Small intestine (tissue), 7 donors: ENCODE data around the gene PAK6. TPM values are rescaled to one million over a fixed set of nuclear protein-coding genes. Genes with fewer than 3 reads are reported as not detected.

Experiments
- DNase-seq, 2 donors: peaks; one replicate each; pipeline versions ENCODE4 v3.0.0 to v3.0.0-alpha.2; 2013
- FAIRE-seq: peaks from 2 replicates; lab custom pipeline; 2012; peaks lifted over from hg19 to GRCh38; lab: Jason Lieb, UNC
- H3K27ac ChIP-seq, 3 donors: one replicate each; pipeline ENCODE4 v1.5.1; 2013; ENCODE audit warnings: low read length in 2 of 3, mild to moderate bottlenecking in 2 of 3, control low read depth in 1 of 3, inconsistent platforms in 1 of 3, low read depth in 1 of 3, moderate library complexity in 1 of 3
- H3K27me3 ChIP-seq, 3 donors: one replicate each; pipeline ENCODE4 v1.6.1; 2013; ENCODE audit warnings: low read length in 3 of 3, inconsistent platforms in 1 of 3; ENCODE audit not compliant: control insufficient read depth in 3 of 3, insufficient read depth in 3 of 3
- H3K36me3 ChIP-seq, 3 donors: one replicate each; pipeline ENCODE4 v1.6.1; 2013; ENCODE audit warnings: low read length in 3 of 3, inconsistent platforms in 1 of 3, low read depth in 1 of 3, mild to moderate bottlenecking in 1 of 3, moderate library complexity in 1 of 3; ENCODE audit not compliant: control insufficient read depth in 3 of 3, insufficient read depth in 2 of 3
- H3K4me1 ChIP-seq, 3 donors: one replicate each; pipeline ENCODE4 v1.6.1; 2013; ENCODE audit warnings: low read length in 2 of 3, inconsistent platforms in 1 of 3, low read depth in 1 of 3, mild to moderate bottlenecking in 1 of 3, moderate library complexity in 1 of 3; ENCODE audit not compliant: control insufficient read depth in 3 of 3, insufficient read depth in 2 of 3
- H3K4me3 ChIP-seq, 3 donors: one replicate each; pipeline ENCODE4 v1.5.1; 2013; ENCODE audit warnings: low read length in 3 of 3, control low read depth in 1 of 3, inconsistent platforms in 1 of 3, low read depth in 1 of 3, mild to moderate bottlenecking in 1 of 3, moderate library complexity in 1 of 3
- H3K9me3 ChIP-seq, 2 donors: one replicate each; pipeline ENCODE4 v1.6.1; 2013; ENCODE audit warnings: low read depth in 1 of 2, low read length in 1 of 2; ENCODE audit not compliant: control insufficient read depth in 2 of 2, insufficient read depth in 1 of 2
- WGBS, 3 donors: extraction: QIAGEN DNeasy Blood & Tissue Kit; methylation state at CpG; one replicate each; pipeline ENCODE4 v1.1.7; 2013; 5-methylcytosine and 5-hydroxymethylcytosine counted together
- polyA plus RNA-seq, 4 donors: library from polyadenylated mRNA; stranded (reverse) in 3 of 4; unstranded in 1 of 4; fragments of 200-250 nt in 3 of 4; fragments of 120-200 nt in 1 of 4; gene quantifications; one replicate each; pipeline versions ENCODE4 v1.2.1 to v1.2.3, GENCODE V29; 2013
- donor health status: healthy with polysubstance abuse.
- donor health status: control.
- donor health status: control.
- donor health status: Bipolar disorder and iron deficiency.
- donor health status: healthy.

PAK6 gene
- polyA plus RNA-seq, 4 donors = 0.67 to 16.4 (median 2.9) TPM

GRCh38 chr15:40250304-40250656 is 11.4 kb downstream of the PAK6 start:
- WGBS, 3 donors = 85 to 92% (median 92%) methylated on average over 8 of the region's 8 CpGs
- Histone ChIP-seq H3K36me3 (peaks cover 0 to 8% (median 0%) of the 10 kb centered on the region in 3 donors), H3K27me3 (peaks cover 0 to 18% (median 0%) of the 10 kb centered on the region in 3 donors), H3K27ac (no peak overlapping the region), H3K4me1 (peaks cover 0 to 44% (median 0%) of the 10 kb centered on the region in 3 donors), H3K4me3 (no peak overlapping the region), H3K9me3 (no peaks in the 10 kb centered on the region)
- FAIRE-seq (no peak), DNase-seq (no peak)

GRCh38 chr15:40250771-40251483 is 12.1 kb downstream of the PAK6 start:
- DNase-seq (no peak), FAIRE-seq (no peak)
- H3K27ac ChIP-seq = no peak overlapping the region
- peaks cover 0 to 38% (median 0%) of the 10 kb centered on the region in 3 donors for H3K4me1 ChIP-seq
- no peak overlapping the region for H3K4me3 ChIP-seq
- no peaks in the 10 kb centered on the region for H3K9me3 ChIP-seq
- WGBS, 3 donors = 84 to 88% (median 88%) methylated on average over 13 of the region's 13 CpGs
- peaks cover 0 to 14% (median 0%) of the 10 kb centered on the region in 3 donors for H3K36me3 ChIP-seq
- peaks cover 0 to 18% (median 0%) of the 10 kb centered on the region in 3 donors for H3K27me3 ChIP-seq

GRCh38 chr15:40251486-40252140 is 12.8 kb downstream of the PAK6 start:
- H3K36me3 ChIP-seq = peaks cover 0 to 20% (median 0%) of the 10 kb centered on the region in 3 donors
- peak overlapping the region in 1 of 3 donors; percentile 66 for H3K4me3 ChIP-seq
- no peaks in the 10 kb centered on the region for H3K9me3 ChIP-seq
- 81 to 87% (median 86%) methylated on average over 10 of the region's 10 CpGs for WGBS, 3 donors
- peaks cover 0 to 18% (median 0%) of the 10 kb centered on the region in 3 donors for H3K27me3 ChIP-seq
- peak overlapping the region in 1 of 3 donors; percentile 48 for H3K27ac ChIP-seq
- H3K4me1 ChIP-seq = peaks cover 0 to 31% (median 0%) of the 10 kb centered on the region in 3 donors
- FAIRE-seq = no peak
- DNase-seq = peak in 1 of 2 donors; percentile 46

GRCh38 chr15:40252141-40252437 is 13.2 kb downstream of the PAK6 start:
- H3K9me3 ChIP-seq = no peaks in the 10 kb centered on the region
- peaks cover 0 to 25% (median 0%) of the 10 kb centered on the region in 3 donors for H3K36me3 ChIP-seq
- peak overlapping the region in 2 of 3 donors; percentile 66 to 68 for H3K4me3 ChIP-seq
- WGBS, 3 donors = 25 to 45% (median 36%) methylated on average over 27 of the region's 27 CpGs
- DNase-seq = no peak
- H3K27me3 ChIP-seq = peaks cover 0 to 18% (median 0%) of the 10 kb centered on the region in 3 donors
- H3K4me1 ChIP-seq = peaks cover 0 to 26% (median 0%) of the 10 kb centered on the region in 3 donors
- peak overlapping the region in 1 of 3 donors; percentile 48 for H3K27ac ChIP-seq
- FAIRE-seq = no peak

GRCh38 chr15:40252438-40253166 is 13.7 kb downstream of the PAK6 start:
- H3K36me3 ChIP-seq = peaks cover 0 to 30% (median 0%) of the 10 kb centered on the region in 3 donors
- no peak for FAIRE-seq
- peaks cover 0 to 18% (median 0%) of the 10 kb centered on the region in 3 donors for H3K27me3 ChIP-seq
- H3K4me3 ChIP-seq = peak overlapping the region; percentile 32 to 68 (median 66)
- 0 to 2% (median 1%) methylated on average over 55 to 82 of the region's 82 CpGs for WGBS, 3 donors
- peaks cover 0 to 26% (median 0%) of the 10 kb centered on the region in 3 donors for H3K4me1 ChIP-seq
- DNase-seq = peak; percentile 56 to 85
- no peaks in the 10 kb centered on the region for H3K9me3 ChIP-seq
- peak overlapping the region in 1 of 3 donors; percentile 48 for H3K27ac ChIP-seq

GRCh38 chr15:40253167-40253790 is 14.4 kb downstream of the PAK6 start:
- Histone ChIP-seq H3K4me1 (peaks cover 0 to 26% (median 0%) of the 10 kb centered on the region in 3 donors), H3K9me3 (no peaks in the 10 kb centered on the region), H3K27me3 (peaks cover 0 to 18% (median 0%) of the 10 kb centered on the region in 3 donors), H3K27ac (peak overlapping the region in 1 of 3 donors; percentile 28), H3K4me3 (peak overlapping the region; percentile 4 to 68 (median 66)), H3K36me3 (peaks cover 0 to 37% (median 0%) of the 10 kb centered on the region in 3 donors)
- FAIRE-seq (no peak), DNase-seq (no peak)
- WGBS, 3 donors = 15 to 41% (median 26%) methylated on average over 25 to 28 of the region's 28 CpGs

- H3K4me1 ChIP-seq = peaks cover 0 to 26% (median 0%) of the 10 kb centered on the region in 3 donors
- H3K36me3 ChIP-seq = peaks cover 0 to 46% (median 0%) of the 10 kb centered on the region in 3 donors
- H3K9me3 ChIP-seq = no peaks in the 10 kb centered on the region
- no peak overlapping the region for H3K4me3 ChIP-seq
- H3K27ac ChIP-seq = no peak overlapping the region
- peaks cover 0 to 18% (median 0%) of the 10 kb centered on the region in 3 donors for H3K27me3 ChIP-seq
- DNase-seq (no peak), FAIRE-seq (no peak)
- WGBS, 3 donors = 94 to 97% (median 97%) methylated on average over 3 of the region's 3 CpGs
These were observed 15.6 kb downstream of the PAK6 start for GRCh38 chr15:40254452-40254851.
